ENCODE results near the gene CCDC188.

The CCDC188 gene

GRCh38 chr22:20107471-20107901, 43.4 kb downstream of the CCDC188 start:
- DNase-seq (ENCODE audit: low read depth, low spot score): no peak

- DNase-seq (ENCODE audit: low read depth, low spot score): no peak
These were observed 44.0 kb downstream of the CCDC188 start for GRCh38 chr22:20106849-20107237.

GRCh38 chr22:20106205-20106848, 44.5 kb downstream of the CCDC188 start:
- DNase-seq (ENCODE audit: low read depth, low spot score): no peak

- DNase-seq (ENCODE audit: low read depth, low spot score): no peak
These were observed 45.2 kb downstream of the CCDC188 start for GRCh38 chr22:20105456-20106204.

- no peak for DNase-seq (ENCODE audit: low read depth, low spot score)
These were observed 48.6 kb downstream of the CCDC188 start for GRCh38 chr22:20102203-20102780.

- DNase-seq (ENCODE audit: low read depth, low spot score): no peak
These were observed 49.2 kb downstream of the CCDC188 start for GRCh38 chr22:20101638-20102037.

GRCh38 chr22:20099099-20099711, 51.6 kb downstream of the CCDC188 start:
- DNase-seq (ENCODE audit: low read depth, low spot score): no peak
